Measurements from ENCODE around the gene KHK.
"Not testable (repeated sequence)": the region's sequence is repeated elsewhere in the genome, so short reads cannot be mapped to it uniquely, and the experiment has no call there.

Gene KHK

DNA sequence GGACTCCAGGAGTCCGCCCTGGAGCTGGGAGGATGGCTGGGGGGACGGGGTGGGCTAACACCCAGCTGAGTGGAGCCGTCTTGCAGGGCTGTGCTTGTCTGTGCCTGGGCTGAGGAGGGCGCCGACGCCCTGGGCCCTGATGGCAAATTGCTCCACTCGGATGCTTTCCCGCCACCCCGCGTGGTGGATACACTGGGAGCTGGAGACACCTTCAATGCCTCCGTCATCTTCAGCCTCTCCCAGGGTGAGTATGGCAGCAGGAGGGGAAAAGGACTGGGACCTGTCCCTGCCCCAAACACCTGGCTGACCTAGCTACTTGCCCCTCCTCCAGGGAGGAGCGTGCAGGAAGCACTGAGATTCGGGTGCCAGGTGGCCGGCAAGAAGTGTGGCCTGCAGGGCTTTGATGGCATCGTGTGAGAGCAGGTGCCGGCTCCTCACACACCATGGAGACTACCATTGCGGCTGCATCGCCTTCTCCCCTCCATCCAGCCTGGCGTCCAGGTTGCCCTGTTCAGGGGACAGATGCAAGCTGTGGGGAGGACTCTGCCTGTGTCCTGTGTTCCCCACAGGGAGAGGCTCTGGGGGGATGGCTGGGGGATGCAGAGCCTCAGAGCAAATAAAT lies 12.9 kb downstream of the KHK start:
- no peak for DNase-seq

DNA sequence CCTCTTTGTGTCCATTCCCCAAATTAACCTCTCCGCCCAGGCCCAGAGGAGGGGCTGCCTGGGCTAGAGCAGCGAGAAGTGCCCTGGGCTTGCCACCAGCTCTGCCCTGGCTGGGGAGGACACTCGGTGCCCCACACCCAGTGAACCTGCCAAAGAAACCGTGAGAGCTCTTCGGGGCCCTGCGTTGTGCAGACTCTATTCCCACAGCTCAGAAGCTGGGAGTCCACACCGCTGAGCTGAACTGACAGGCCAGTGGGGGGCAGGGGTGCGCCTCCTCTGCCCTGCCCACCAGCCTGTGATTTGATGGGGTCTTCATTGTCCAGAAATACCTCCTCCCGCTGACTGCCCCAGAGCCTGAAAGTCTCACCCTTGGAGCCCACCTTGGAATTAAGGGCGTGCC lies 13.5 kb downstream of the KHK start:
- DNase-seq: no peak

DNA sequence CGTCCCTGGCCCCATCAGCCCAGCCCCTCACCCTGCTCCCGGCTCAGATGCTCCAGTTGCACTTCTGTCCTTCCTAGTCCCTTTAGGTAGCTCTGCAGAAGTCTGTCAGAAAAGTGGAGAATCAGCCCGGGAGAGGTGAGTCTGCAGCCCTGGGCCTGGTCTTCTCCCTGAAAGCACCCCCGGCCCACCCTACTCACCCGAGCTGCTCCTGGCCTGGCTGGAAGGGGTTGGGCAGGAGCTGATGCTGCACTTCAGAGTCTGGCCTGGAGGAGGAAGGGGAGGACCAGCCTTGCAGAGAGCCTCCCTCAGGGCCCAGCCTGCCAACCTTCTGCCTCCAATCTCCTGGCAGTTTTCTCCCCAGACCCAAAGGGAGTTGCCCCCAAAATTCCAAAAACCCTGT lies 15.8 kb downstream of the KHK start:
- DNase-seq: no peak

DNA sequence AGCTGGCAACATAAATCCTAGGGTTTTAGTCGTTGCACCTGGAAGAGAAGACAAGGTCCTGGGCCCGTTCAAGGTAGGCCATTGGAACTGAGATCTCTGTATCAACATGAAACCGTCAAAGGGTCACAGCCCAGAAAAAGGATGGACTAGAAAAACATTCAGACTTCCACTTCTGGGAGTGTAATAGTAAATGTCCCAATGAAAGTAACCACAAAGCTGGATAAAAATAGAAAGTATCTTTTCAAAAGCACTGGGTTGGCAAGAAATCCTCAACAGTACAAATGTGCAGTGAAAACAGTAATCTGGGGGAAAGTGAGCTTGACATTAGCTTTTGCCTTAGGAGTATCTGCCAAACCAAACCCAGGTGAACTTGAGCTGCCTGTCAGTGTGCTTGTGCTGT lies 19.4 kb downstream of the KHK start:
- no peak for DNase-seq

DNA sequence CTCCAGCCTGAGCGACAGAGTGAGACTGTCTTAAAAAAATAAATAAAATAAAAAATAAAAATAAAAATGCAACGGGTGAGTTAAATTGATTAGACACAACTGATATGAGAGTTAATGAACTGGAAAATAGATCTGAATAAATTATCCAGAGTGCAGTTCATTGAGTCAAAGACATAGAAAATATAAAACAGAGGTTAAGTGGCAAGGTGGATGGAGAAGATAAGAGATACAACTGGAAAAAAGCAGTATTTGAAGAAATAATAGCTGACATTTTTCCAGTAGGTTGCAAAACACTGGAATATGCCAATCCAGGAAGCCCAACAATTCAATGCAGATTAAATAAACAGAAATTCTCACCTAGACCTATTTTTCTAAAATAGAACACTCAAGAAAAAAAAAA lies 21.6 kb downstream of the KHK start:
- no peak for DNase-seq

DNA sequence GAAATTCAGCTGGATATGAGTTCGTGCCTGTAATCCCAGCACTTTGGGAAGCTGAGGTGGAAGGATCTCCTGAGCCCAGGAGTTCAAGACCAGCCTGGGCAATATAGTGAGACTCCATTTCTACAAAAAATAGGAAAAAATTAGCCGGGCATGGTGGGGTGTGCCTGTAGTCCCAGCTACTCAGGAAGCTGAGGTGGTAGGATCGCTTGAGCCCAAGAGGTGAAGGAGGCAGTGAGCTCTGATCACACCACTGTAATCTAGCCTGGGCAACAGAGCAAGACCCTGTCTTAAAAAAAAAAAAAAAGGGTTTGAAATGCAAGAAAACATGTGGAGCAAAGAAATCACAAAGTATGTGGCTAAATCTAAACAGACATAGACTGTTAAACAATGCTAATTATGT lies 22.5 kb downstream of the KHK start:
- DNase-seq: no peak

DNA sequence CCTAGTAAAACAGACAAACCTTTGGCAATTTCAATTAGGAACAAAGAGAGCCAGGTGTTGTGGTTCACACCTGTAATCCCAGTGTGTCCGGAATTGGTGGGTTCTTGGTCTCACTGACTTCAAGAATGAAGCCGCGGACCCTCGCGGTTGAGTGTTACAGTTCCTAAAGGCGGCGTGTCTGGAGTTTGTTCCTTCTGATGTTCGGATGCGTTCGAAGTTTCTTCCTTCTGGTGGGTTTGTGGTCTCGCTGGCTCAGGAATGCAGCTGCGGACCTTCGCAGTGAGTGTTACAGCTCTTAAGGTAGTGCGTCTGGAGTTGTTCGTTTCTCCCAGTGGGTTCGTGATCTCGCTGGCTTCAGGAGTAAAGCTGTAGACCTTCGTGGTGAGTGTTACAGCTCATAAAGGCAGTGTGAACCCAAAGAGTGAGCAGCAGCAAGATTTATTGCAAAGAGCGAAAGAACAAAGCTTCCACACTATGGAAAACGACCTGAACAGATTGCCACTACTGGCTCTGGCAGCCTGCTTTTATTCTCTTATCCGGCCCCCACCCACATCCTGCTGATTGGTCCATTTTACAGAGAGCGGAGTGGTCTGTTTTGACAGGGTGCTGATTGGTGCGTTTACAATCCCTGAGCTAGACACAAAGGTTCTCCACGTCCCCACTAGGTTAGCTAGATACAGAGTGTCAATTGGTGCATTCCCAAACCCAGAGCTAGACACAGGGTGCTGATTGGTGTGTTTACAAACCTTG lies 24.2 kb downstream of the KHK start:
- not testable (repeated sequence) for DNase-seq

DNA sequence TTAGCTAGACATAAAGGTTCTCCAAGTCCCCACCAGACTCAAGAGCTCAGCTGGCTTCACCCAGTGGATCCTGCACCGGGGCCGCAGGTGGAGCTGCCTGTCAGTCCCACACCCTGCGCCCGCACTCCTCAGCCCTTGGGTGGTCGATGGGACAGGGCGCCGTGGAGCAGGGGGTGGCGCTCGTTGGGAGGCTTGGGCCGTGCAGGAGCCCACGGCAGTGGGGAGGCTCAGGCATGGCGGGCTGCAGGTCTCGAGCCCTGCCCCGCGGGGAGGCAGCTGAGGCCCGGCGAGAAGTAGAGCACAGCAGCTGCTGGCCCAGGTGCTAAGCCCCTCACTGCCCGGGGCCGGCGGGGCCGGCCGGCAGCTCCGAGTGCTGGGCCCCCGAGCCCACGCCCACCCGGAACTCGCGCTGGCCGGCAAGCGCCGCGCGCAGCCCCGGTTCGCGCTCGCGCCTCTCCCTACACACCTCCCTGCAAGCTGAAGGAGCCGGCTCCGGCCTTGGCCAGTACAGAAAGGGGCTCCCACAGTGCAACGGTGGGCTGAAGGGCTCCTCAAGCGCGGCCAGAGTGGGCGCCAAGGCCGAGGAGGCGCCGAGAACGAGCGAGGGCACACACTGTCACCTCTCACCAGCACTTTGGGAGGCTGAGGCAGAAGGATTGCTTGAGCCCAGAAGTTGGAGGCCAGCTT lies 25.0 kb downstream of the KHK start:
- not testable (repeated sequence) for DNase-seq

DNA sequence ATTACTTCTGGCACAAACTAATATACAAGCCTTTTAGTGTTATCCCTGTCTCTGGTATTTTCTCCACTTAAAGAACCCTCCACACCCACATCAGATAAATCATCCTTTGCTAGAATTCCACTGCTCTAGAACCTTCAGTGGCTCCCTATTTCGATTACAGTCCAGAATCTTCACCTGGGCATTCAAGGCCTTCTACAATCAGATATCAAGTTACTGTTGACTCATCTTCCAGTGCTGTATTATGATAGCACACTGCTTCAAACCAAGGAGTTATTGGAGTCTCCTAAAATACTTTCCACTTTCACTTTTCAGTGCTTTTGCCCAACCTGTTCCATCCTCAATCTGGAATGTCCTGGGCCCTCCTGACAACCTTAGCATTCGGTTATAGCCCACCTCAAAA lies 28.9 kb downstream of the KHK start:
- no peak for DNase-seq

DNA sequence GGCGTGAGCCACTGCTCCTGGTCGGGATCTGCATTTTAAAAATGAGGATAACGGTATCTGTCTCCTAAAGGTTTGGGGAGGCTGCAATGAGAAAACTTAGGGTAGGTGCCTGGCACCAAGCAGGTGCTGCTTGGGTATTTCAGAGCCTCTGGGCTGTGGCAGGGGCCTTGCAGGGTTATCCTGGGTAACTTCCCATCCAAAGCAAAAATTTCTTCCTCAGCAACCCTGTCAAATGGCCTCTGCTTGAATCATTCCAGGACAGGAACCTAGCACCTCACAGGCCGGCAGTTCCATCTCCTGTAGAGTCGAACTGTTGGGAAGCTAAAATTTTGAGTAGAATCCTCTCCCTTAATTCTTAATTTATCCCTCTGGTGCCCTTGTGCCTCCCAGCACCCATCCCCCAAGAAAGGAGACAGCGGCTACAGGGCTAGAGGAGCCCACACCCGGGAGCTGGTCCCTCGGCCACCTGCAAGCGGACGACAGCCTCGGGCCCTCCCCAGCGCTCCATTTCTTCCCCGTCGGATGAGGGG lies 31.5 kb downstream of the KHK start:
- DNase-seq: no peak

DNA sequence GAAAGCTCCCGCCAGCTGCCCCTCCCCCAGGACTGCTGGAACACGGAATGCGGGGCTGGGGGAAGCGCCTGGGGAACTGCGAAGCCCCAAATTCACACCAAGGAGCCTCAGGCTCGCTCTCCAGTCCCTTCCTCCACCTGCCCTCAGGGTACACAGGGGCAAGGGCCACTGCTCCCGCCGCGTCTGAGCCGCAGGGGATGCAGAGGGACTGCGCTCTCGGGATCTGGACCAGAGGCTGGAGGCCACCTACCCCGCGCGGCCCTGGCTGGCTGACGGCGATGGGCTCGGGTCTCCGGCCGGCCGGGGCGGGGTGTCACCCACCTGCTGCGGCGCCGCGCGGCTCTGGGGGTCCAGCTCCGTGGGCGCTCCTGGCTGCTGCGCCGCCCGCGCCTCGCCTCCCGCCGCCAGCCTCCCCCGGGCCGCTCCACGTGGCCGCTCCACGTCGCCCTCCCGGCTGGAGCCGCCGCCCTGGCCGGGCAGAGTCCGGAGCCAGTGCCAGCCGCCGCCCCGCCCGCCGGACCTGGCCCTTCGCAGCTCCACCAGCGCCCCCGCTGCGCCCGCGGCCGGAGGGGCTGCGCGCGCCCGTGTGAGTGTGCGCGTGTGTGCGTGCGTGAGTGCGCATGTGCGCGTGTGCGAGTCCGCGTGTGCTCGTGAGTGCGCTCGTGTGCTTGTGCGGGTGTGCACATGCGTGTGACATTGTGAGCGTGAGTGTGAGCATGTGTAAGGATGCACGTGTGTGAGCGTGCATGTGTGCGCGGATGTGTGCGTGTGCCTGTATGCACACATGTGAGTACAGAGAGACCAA lies 32.2 kb downstream of the KHK start, which contains the start of gene CGREF1:
CGREF1 (minus strand) TSS at position 604 of the 805 bp plus-strand sequence. CDS start 14,762 bp downstream, outside the sequence.
- DNase-seq: no peak

DNA sequence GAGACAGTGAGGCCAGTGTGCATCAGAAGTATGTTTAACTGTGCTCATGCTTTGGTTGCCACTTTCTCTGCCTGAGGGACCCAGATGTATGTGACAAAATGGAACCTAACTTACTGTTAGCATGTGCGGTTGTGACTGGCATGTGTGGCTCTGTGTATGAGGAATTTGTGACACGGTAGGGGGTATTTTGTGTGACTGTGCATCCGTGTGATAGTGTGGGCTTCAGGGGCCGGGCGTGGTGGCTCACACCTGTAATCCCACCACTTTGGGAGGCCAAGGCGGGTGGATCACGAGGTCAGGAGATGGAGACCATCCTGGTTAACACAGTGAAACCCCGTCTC lies 32.7 kb downstream of the KHK start:
- DNase-seq: not testable (repeated sequence)

DNA sequence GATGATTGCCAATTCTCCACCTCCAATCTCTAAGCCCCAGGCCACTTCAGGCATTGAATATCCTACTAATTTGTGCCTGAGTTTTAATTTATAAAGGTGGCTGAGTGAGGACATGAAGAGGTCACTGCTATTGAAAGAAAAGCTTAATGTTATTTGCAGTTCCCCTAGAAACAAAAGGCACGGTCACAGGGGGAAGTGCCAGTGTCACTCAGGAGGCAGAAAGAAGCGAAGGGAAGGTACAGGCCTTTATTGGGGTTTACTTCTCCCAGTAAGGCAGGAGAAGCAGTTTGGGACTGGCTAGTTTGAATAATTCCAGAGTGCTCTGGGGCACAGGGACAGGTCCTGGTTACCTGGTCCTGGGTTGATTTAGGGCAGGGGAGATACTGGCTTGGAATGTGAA lies 35.3 kb downstream of the KHK start:
- no peak for DNase-seq

DNA sequence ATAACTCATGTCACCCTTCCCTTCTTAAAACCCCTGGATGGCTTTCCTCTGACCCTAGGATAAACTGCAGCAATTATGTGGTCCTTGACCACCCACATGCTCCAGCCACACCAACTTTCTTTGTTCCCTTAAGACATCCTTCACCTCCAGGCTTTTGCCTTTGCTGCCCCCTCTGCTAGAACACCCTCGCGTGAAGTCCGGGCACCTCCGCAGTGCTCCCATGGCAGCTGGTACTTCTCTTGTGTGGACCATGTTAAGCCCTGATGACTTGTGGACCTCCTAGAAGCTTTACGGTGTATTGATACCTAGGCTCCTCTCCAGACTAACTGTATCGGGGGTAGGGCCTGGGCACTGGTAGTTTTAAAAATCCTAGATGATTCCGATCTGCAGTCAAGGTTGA lies 36.2 kb downstream of the KHK start:
- no peak for DNase-seq

DNA sequence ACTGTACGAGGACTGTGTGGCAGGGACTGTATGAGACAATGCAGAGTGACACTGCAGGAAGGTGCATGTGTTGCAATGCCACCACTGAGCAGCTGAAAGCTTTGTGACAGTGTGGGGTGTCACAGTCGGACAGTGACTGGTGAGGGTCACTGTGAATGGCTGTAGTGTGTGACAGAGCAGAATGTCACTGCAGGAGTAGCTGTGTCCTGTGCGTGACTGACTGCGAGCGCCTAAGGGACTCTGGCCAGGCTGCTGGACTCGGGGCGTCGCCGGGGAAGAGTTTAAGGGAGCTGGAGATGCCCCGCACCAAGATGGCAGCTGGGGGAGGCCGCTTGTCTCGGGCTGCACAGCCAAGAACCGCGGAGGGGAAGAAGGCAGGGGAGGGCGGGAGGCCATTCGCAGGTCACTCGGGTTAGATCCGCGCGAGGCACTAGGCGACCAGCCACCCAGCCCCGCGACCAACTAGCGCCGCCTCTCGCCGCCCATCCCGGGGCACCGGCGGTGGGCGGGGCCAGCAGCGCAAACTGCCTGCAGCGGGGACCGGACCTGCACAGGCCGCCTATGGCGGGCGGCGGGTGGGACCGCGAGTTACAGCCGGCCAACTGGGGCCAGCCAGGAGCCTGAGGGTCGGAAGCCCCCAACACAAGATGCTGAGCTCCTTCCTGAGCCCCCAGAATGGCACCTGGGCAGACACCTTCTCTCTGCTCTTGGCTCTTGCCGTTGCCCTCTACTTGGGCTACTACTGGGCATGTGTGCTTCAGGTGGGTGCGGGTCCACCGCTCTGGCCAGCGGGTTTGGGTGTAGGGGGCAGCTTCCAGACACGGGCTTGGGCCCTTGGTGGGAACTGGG lies 37.0 kb downstream of the KHK start, which contains the start of gene ABHD1:
ABHD1 (plus strand) TSS at position 514 of the 849 bp plus-strand sequence; CDS start at position 648, 134 bp downstream.
- no peak for DNase-seq

DNA sequence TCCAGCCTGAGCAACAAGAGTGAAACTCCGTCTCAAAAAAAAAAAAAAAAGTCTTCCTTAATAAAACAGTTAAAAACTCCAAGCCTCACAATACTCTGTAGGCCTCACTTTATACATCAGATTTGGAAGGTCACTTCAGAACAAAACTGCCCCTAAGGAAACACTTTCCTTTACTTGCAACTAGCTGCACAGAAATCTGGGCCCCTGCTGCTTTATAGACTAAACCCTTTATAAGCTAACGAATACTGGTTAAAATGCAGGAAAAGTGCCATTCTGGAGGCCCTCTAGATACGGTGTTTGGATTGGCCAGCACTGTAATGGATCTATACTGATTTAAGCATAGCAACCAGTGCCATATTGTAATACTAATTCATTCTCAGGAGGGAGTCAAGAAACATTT lies 38.5 kb downstream of the KHK start:
- no peak for DNase-seq

DNA sequence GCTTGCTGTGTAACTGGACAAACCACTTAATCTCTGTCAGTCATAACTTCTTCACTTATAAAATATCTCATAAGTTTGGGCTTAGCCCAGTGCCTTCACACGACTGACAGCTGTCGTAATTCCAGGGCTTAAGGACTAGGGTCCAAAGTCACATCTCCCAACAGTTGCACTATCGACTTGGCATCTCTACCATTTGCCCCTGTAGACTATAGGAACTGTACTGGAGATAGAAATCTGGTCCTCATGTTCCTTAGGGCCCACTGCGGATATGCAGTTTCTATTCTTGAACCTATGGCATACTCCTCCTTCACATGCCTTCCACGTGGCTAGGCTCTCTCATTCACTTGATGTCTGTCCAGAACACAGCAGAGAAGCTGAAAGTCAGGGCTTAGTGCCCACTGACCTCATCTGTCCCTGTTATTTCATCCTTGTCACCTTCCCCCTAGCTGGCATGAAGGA lies 39.7 kb downstream of the KHK start:
- DNase-seq: no peak

DNA sequence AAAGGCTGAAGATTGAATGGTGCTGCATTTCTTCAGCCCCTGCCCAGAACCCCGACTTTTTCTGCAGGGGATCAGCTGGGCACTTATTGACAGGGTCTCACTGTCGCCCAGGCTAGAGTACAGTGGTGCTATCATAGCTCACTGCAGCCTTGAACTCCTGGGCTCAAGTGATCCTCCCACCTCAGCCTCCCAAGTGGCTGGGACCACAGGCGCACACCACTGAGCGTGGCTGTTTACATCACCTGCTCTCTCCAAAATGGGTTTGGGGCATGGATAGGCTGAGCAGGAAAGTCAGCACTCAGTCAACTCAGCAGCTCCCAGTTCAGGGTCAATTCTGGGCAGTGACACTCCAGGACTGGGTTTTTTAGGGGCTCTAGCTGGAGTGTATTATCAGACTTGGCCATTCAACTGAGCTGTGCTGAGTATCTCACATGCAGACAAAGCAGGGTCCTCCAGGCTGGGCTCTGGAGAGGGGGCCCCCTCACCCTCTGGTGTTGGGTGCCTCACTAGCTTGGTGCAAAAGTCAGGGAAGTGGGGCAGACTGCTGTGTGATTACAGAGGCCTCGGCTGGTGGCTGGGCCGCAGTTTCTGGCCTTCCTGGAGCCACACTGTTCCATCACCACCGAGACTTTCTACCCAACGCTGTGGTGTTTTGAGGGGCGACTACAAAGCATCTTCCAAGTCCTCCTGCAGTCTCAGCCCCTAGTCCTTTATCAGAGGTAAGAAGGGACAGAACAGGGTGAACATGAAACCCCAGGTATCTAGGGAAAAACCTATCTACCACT lies 41.5 kb downstream of the KHK start:
- no peak for DNase-seq

DNA sequence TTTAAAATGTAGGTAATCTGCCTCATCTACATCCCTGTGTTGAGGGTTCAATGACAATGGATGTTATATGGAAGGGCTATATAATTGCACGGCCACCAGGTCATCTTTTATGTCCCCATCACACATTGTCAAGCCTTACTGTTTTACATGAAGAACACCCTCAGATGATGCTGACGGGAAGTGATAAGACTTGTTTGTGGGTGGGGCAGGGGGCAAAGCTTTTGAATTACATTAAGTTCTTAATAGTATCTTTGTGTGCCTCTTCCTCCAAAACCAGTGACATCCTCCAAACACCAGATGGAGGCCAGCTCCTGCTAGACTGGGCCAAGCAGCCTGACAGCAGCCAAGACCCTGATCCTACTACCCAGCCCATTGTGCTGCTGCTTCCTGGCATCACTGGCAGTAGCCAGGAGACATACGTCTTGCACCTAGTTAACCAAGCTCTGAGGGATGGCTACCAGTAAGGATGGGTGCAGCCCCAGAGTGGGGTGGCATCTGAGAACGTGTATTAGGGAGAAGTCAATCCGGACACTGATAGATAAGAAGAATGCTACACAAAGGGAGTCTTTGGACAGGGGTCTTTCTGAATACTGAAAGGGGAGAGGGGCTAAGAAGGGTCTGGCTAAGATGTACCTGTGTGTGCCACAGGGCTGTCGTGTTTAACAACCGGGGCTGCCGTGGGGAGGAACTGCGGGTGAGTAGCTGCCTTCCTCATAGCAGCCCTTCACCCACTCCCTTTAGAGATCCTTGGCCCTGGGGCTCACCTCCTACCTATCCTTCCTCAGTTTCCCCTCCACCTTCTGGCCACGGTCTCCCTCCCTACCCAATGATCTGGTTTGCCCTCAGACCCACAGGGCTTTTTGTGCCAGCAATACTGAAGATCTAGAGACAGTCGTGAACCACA lies 42.3 kb downstream of the KHK start:
- DNase-seq: no peak

DNA sequence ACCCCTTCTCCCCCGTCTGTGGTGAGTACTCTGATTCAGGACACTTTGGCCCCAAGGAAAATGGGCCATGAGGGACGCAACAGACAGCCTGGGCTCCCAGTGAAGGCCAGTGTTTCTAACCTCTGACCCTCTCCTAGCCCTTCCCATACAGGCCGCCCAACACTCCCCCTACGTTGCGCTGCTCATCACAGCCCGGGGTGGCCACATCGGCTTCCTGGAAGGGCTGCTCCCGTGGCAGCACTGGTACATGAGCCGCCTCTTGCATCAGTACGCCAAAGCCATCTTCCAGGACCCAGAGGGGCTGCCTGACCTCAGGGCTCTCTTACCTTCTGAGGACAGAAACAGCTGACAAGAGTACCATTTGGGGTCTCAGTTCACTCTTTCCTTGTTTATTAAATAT lies 43.8 kb downstream of the KHK start:
- no peak for DNase-seq
